Putamen (tissue), 1 donor: ENCODE results near the gene CHMP1A.

Source experiments
- DNase-seq: peaks from one replicate; pipeline ENCODE4 v3.0.0-alpha.2; 2016; ENCODE audit warnings: low spot score

Gene CHMP1A

GRCh38 chr16:89624777-89625761, 32.4 kb downstream of the CHMP1A start:
- DNase-seq: no peak

- no peak for DNase-seq
Measured at GRCh38 chr16:89623511-89624261, 33.8 kb downstream of the CHMP1A start.

- no peak for DNase-seq
Measured at GRCh38 chr16:89621698-89622409, 35.7 kb downstream of the CHMP1A start.

DNA sequence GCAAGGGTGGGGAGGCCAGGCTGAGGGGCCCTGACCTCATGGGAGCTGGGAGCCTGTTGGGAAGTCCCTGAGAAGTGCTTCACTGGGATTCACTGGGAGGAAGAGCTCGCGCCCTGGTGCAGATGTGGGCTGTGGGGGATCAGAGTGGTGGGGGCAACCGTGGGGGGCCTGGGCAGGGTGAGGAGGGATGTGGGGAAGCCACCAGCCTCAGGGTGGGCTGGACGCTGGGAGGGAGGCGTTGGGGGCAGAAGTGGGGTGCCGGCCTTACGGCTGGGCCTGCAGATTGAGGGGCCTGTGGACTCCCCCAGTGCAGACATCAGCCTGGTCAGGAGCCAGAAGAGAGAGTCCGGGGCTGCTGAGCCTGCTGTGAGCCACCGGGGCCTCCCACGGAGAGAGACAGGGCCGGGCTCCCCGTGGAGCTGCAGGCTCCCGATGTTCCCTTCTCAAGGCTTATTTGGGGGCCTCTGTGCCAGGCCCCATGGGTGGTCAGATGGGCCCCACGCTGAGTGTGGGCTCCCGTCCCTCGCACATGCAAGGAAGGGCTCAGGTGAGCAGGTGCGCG, 36.3 kb downstream of the CHMP1A start:
- DNase-seq: no peak

DNA sequence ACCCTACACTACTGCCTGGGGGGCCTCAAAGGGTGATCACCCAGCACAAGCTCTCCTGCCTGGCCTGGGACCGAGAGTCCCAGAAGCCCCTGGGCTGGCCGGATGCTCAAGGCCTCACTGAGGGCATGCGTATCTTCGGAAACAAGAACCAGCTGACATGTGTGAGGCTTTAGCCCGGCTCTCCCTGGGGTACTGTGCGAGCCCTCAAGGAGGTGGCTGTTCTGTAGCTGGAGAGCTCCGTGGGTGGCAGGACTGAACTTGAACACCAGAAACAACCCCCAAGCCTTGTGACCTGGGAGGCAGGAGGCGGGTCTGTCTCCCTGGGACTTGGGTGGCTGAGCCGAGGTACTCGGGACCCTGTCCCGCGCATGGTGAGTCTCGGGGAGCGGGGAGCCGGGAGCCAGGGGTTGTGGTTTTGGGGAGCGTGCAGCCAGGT, 37.1 kb downstream of the CHMP1A start:
- DNase-seq: no peak

DNA sequence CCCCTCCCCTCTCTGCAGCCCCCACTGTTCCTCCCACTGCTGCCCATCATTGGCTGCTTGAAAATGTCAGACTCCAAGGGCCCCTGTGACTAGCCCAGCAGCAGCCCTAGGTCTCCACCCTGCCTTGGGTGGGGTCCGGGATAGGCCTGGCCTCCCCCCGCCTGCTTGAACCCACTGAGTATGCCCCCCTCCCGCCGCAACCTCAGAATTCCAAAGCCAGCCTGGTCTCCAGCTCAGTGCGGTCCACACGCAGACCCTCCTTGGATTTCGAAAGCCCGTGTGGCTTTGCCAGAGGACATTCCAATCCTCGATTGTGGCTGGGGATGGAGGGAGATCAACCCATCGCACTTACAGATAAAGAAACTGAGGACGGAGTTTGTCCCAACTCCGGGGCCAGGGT, 37.7 kb downstream of the CHMP1A start:
- DNase-seq: no peak

DNA sequence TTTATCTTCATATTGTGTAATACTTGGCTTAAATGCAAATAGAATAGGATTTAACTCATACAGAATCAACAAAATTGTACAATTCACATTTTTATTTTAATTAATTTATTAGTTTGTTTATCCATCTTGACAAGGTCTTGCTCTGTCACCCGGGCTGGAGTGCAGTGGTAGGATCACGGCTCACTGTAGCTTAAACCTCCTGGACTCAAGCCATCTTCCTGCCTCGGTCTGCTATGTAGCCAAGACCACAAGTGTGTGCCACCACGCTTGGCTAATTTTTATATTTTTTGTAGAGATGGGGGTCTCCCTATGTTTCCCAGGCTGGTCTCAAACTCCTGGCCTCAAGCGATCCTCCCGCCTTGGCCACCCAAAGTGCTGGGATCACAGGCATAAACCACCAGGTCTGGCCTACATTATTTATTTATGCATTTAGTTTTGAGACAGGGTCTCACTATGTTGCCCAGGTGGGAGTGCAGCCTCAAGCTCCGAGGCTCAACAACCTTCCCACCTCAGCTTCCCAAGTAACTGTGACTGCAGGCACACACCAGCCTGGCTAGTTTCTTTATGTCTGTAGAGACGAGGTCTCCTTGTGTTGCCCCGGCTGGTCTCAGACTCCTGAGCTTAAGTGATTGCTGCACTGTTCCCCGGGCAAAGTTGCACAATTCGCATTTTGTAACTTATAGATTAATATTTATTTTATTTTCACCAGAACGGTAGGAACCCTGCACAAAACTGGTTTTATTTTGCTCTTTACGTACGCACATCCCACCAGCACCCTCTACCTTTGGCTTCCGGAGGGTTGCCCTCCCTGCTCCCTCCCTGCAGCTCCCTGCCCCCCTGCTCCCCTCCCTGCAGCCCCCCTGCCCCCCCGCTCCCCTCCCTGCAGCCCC, 39.2 kb downstream of the CHMP1A start:
- DNase-seq: no peak

DNA sequence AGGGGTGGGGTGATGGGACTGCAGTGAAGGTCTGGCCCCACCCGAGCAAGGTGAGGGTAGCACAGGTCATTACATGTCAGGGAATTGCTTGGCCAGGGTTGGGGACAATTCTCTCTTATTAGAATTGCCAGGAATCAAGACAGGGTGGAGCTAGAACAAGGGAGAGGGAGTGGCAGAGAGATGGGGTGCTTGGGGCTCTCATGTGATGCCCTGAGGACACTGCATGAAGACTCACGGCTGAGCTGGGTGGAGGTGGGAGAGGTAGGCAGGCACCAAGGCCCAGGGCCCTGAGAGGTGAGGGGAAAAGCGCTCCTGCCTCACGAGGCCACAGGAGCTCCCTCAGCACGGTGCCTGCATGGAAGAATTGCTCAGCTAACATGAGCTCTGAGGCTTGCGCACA, 40.5 kb downstream of the CHMP1A start:
- DNase-seq: no peak

DNA sequence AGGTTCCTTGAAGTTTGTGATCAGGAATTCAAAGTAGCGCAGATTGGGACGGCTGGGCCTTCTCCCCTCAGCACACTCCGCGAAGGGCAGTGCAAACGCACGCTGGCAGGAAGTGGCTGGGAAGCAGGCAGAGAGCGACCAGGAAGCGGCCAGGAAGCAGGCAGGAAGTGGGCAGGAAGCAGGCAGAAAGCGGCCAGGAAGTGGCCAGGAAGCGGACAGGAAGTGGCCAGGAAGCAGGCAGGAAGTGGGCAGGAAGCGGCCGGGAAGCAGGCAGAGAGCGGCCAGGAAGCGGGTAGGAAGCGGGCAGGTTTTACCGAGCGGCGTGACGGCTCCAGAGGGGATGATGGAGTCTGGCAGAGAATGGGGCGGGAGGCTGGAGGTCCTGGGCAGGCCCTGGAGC, 40.9 kb downstream of the CHMP1A start:
- no peak for DNase-seq

GRCh38 chr16:89615596-89616090, 41.9 kb downstream of the CHMP1A start:
- DNase-seq: no peak

- DNase-seq: no peak
Measured at GRCh38 chr16:89615176-89615575, 42.3 kb downstream of the CHMP1A start.

- no peak for DNase-seq
Measured at GRCh38 chr16:89613954-89614459, 43.5 kb downstream of the CHMP1A start.

- no peak for DNase-seq
Measured at GRCh38 chr16:89613231-89613953, 44.1 kb downstream of the CHMP1A start, which contains the start of gene DPEP1. TSS of gene DPEP1 (plus strand) at chr16:89613642. CDS start at chr16:89630411, 16,769 bp downstream.

DNA sequence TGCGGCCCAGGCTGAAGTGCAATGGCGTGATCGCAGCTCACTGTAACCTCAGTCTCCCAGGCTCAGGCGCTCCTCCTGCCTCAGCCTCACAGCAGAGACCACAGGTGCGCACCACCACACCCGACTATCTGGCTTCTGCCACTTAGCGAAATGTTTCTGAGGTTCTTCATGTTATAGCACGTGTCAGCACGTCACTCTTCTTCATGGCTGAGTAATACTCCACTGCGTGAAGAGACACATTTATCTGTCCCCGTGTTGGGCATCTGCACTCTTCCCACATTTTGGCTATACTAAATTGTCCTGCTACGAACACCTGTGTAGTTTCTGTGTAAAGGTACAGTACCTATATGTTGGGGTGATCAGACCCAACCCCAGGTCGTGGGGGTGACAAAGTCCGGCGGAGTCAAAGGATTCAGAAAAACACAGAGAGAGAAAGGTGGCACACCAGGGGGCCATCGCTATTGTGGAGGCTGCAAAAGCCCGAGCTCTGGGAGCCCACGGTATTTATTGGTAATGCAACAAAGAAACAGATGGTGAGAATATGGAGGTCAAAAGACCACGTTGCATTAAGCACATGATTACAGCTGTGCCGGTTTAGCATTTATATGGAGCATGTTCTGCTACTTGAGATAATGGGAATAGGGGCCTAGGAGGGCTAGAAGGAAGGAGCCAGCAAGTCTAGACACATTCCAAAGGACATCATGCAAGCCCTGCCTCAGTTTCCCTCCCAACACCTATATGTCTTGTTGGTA, 44.9 kb downstream of the CHMP1A start:
- DNase-seq: no peak

DNA sequence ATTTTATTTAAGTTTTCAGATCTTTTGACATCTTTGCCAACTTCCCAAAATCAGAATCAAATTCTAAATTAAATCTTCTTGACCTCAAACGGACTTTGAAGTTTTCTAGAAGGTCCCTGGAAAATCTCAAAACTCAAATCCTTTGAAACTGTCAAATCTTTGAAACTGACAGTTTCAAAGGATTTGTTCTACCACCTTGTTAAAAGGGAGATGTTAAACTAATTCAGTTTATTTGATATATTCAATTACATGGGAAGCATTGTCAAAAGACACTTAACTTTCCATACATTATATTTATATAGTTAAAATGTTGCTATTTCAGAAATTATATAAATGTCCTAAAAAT, 47.4 kb downstream of the CHMP1A start:
- no peak for DNase-seq

DNA sequence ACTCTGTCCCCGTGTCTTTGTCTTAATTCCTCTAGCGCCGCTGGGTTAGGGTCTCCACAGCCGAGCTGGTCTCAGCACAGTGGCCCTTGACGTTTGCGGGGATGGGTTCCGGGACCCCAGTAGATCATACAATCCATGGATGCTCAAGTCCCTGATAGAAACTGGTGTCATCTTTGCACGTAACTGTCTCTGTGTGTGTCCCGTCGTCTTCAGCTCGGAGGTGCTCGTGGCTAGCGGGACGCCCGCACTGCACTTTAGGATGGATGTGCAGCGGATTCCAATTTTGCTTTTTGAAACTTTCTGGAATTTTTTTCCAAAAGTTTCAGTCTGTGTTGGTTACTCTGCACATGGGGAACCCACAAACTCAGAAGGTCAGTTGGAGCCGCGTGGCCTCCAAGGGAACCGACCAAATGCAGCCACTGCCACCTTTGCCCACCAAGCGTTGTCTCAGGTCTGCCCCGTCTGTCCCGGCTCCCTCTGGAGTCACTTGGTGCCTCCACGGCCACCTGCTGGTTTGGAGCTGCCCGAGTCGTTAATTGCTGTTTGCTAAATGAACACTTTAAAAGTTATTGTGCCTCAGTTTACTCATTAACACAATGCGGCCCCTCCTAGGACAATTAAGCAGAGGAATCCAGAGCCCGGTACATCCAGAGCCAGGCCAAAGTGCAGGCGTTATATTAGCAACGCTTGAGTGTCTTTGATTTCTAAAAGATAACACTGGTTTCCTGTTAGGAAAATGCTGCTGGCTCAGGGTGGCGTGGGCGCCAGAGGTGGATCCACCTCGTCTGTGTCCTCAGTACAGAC, 49.4 kb downstream of the CHMP1A start:
- DNase-seq: no peak

DNA sequence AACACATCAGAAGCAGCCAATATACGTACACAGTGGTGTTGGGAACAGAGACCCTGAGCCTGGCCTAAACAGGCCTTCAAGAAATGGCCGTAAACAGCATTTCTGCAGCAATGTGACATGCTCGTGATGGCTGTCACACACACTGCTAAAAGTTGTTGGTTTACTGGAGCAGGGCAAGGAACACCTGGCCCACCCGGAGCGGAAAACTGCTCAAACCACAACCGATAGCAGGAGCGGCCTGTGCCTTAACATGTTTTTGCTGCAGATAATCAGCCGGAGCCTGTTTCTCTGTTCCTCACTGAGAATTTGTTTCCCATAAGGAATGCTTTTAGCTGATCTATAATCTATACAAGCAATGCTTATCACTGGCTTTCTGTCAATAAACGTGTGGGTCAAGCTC, 50.1 kb downstream of the CHMP1A start:
- no peak for DNase-seq

DNA sequence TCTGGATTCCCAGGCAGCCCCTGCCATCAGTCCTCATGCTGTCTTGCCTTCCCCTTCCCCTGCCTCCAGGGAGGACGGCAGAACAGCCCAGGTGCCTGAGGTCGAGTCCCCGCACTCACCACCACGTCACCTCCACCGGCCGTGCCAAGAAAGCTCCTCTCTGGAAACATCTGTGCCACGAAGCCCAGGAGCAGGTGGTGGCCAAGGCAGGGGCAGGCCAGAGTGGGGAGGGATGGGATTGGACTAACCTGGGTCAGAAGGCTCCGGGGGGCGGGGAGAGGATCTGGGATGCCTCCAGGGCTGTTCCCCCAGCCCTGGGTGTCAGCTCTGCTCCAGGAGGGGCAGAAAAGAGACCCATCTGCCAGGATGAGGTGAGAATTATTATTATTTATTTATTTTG, 51.5 kb downstream of the CHMP1A start:
- DNase-seq: no peak
